ENCODE data around the gene KIFC3. TPM values are rescaled to one million over a fixed set of nuclear protein-coding genes. Genes with fewer than 3 reads are reported as not detected.

The KIFC3 gene
- polyA plus RNA-seq, 1 experiment: 60.5 TPM

- Histone ChIP-seq H3K27me3 (ENCODE audit: control insufficient read depth, insufficient read depth, low read length) (no peaks in the 10 kb centered on the region), H3K36me3 (ENCODE audit: control insufficient read depth, insufficient read depth, low read length) (peaks cover 39% of the 10 kb centered on the region), H3K4me3 (ENCODE audit: low read depth, low read length) (no peak overlapping the region)
- POLR2A ChIA-PET: no interaction called here
- no peak for TF ChIP-seq CTCF (IDR thresholded peaks at IDR 0.05; ENCODE audit: insufficient read depth, low read depth, low read length)
- no peak for DNase-seq (ENCODE audit: low read depth)
- CTCF ChIA-PET: interaction anchor here (0.5 to 3.2 kb wide), 24 partner anchors 8 to 437 kb away, joined by 3 to 32 read pairs (median 4); partner anchors contain the start of gene KATNB1
These were observed 45.6 kb downstream of the KIFC3 start for GRCh38 chr16:57756424-57757325.

- TF ChIP-seq CTCF (IDR thresholded peaks at IDR 0.05; ENCODE audit: insufficient read depth, low read depth, low read length): no peak
- no peak for DNase-seq (ENCODE audit: low read depth)
- POLR2A ChIA-PET: no interaction called here
- H3K27me3 ChIP-seq (ENCODE audit: control insufficient read depth, insufficient read depth, low read length): no peaks in the 10 kb centered on the region
- CTCF ChIA-PET: interaction anchor here (0.7 to 3.2 kb wide), 18 partner anchors 8 to 179 kb away, joined by 3 to 32 read pairs (median 7); no protein-coding TSS in a partner anchor
- H3K4me3 ChIP-seq (ENCODE audit: low read depth, low read length): no peak overlapping the region
- H3K36me3 ChIP-seq (ENCODE audit: control insufficient read depth, insufficient read depth, low read length): peaks cover 33% of the 10 kb centered on the region
These were observed 46.4 kb downstream of the KIFC3 start for GRCh38 chr16:57755726-57756423.

DNA sequence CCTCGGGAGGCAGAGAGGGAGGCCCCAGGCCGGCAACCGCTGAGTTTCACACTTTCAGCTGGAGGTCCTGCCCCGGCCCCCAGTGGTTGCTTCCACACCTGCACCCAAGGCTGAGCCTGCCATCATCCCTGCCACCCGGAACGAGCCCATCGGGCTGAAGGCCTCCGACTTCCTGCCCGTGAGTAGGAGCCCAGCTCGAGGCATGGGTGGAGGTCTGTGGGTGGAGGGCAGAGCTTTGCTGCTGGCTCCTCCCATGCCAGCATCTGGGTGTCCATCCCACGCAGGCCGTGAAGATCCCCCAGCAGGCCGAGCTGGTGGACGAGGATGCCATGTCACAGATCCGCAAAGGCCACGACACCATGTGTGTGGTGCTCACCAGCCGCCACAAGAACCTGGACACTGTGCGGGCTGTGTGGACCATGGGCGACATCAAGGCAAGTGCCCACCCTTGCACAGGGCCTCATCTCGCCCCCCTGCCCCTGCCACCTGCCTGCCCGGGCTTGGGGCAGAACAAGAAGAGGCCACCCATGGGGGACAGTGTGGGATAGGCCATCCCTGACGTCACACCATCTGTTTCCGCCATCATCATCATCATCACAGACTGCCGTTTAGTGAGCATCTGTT is 47.1 kb downstream of the KIFC3 start:
- ChIA-PET CTCF (interaction anchor here (1.1 to 3.2 kb wide), 4 partner anchors 13 to 179 kb away, joined by 3 to 22 read pairs (median 5); no protein-coding TSS in a partner anchor), POLR2A (no interaction called here)
- no peak for TF ChIP-seq CTCF (IDR thresholded peaks at IDR 0.05; ENCODE audit: insufficient read depth, low read depth, low read length)
- H3K4me3 ChIP-seq (ENCODE audit: low read depth, low read length): no peak overlapping the region
- no peak for DNase-seq (ENCODE audit: low read depth)
- H3K27me3 ChIP-seq (ENCODE audit: control insufficient read depth, insufficient read depth, low read length): no peaks in the 10 kb centered on the region
- peaks cover 27% of the 10 kb centered on the region for H3K36me3 ChIP-seq (ENCODE audit: control insufficient read depth, insufficient read depth, low read length)

DNA sequence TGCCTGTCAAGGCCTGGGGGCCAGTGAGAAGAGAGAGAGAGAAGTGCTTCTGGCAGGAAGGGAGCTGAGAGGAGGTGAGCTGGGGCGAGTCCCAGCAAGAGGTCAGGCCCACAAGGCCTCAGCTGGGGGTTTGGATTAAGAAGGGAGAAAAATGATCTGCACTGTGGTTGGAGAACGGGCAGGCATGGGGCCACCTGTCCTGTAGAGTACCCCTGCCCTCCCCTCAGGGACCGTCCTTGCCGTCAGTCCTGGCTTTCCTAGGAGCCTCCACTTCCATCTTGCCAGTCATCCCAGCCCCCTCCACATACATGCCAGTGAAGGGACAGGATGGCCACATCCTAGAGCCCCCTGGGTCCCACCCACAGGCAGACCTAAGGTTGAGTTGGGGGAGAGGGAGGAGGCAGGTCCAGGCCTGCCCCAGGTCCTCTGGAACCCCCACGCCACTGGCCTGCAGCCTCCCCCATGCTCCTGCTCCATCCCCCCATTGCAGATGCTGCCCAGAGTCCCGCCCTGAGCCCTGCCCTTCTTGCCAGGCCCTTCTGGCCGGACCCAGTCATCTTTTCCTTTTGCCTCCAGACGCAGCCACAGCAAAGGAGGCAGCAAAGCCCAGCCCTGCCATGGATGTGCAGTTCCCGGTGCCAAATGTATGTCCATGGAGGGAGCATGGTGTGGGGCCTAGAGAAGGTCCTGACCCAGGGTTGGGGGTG is 47.8 kb downstream of the KIFC3 start:
- H3K36me3 ChIP-seq (ENCODE audit: control insufficient read depth, insufficient read depth, low read length): peaks cover 22% of the 10 kb centered on the region

More for the DNA sequence above, 47.8 kb downstream of the KIFC3 start:
- TF ChIP-seq CTCF (IDR thresholded peaks at IDR 0.05; ENCODE audit: insufficient read depth, low read depth, low read length): no peak
- CTCF ChIA-PET: interaction anchor here (0.6 to 1.4 kb wide), 4 partner anchors 13 to 178 kb away, joined by 3 to 7 read pairs (median 3); no protein-coding TSS in a partner anchor
- H3K4me3 ChIP-seq (ENCODE audit: low read depth, low read length): no peak overlapping the region
- no peak for DNase-seq (ENCODE audit: low read depth)
- H3K27me3 ChIP-seq (ENCODE audit: control insufficient read depth, insufficient read depth, low read length): no peaks in the 10 kb centered on the region
- POLR2A ChIA-PET: no interaction called here

All from BJ (cell line).